ENCODE results near the gene NBDY. TPM values are rescaled to one million over a fixed set of nuclear protein-coding genes. Genes with fewer than 3 reads are reported as not detected.

The NBDY gene
- total RNA-seq, 1 donor from 2014 or later: 15.4 TPM

GRCh38 chrX:56833626-56834025, 104.6 kb downstream of the NBDY start:
- Histone ChIP-seq H3K4me3 (no peak overlapping the region), H3K27ac (no peak overlapping the region), H3K4me1 (no peaks in the 10 kb centered on the region), H3K27me3 (no peaks in the 10 kb centered on the region), H3K36me3 (no peaks in the 10 kb centered on the region), H3K9me3 (no peaks in the 10 kb centered on the region)
- intact Hi-C loops (cut with DNase I): no loop called here
- no peak for TF ChIP-seq CTCF (IDR thresholded peaks at IDR 0.05)
- no peak for DNase-seq (ENCODE audit: low spot score in 2 of 2)

GRCh38 chrX:56853436-56853835, 124.4 kb downstream of the NBDY start:
- no peak for TF ChIP-seq CTCF (IDR thresholded peaks at IDR 0.05)
- Histone ChIP-seq H3K4me1 (no peaks in the 10 kb centered on the region), H3K27me3 (no peaks in the 10 kb centered on the region), H3K27ac (no peak overlapping the region), H3K4me3 (no peak overlapping the region), H3K9me3 (peaks cover 0 to 14% of the 10 kb centered on the region in 2 donors), H3K36me3 (no peaks in the 10 kb centered on the region)
- no peak for DNase-seq (ENCODE audit: low spot score in 2 of 2)
- intact Hi-C loops (cut with DNase I): no loop called here

- Histone ChIP-seq H3K4me3 (no peak overlapping the region), H3K9me3 (no peaks in the 10 kb centered on the region), H3K27me3 (no peaks in the 10 kb centered on the region), H3K27ac (no peak overlapping the region), H3K36me3 (no peaks in the 10 kb centered on the region), H3K4me1 (no peaks in the 10 kb centered on the region)
- TF ChIP-seq CTCF (IDR thresholded peaks at IDR 0.05): no peak
- DNase-seq (ENCODE audit: low spot score in 2 of 2): no peak
- intact Hi-C loops (cut with DNase I): no loop called here
Observed at GRCh38 chrX:56857042-56857441, 128.0 kb downstream of the NBDY start.

GRCh38 chrX:56860888-56861287, 131.8 kb downstream of the NBDY start:
- Histone ChIP-seq H3K27me3 (no peaks in the 10 kb centered on the region), H3K9me3 (no peaks in the 10 kb centered on the region), H3K4me3 (no peak overlapping the region), H3K4me1 (no peaks in the 10 kb centered on the region), H3K36me3 (no peaks in the 10 kb centered on the region), H3K27ac (no peak overlapping the region)
- intact Hi-C loops (cut with DNase I): no loop called here
- no peak for TF ChIP-seq CTCF (IDR thresholded peaks at IDR 0.05)
- no peak for DNase-seq (ENCODE audit: low spot score in 2 of 2)

Other genes with a start within 250 kb of the NBDY start
- 23.9 TPM for gene UBQLN2, start 165.6 kb upstream of the NBDY start, total RNA-seq